WTC11 (cell line): Measurements from ENCODE around the gene PHF13. TPM values are rescaled to one million over a fixed set of nuclear protein-coding genes. Genes with fewer than 3 reads are reported as not detected.

ENCODE experiments used
- ATAC-seq: fragments of 200-7000 bp; cut with Tn5 transposase; 2 replicates; pipeline ENCODE4 v1.10.0; 2021; ENCODE audit warnings: mild to moderate bottlenecking, moderate library complexity
- CTCF ChIA-PET: fragments of 300-600 bp; sonication (Branson Sonifier 250); formaldehyde crosslinking; loops from one replicate; lab custom pipeline; 2021; ENCODE audit warnings: antibody characterized with exemption; lab: Charles Lee
- POLR2A ChIA-PET: fragments of 350-600 bp; sonication (Branson Sonifier 250); formaldehyde crosslinking; loops from one replicate; lab custom pipeline; 2021; ENCODE audit warnings: antibody characterized with exemption; lab: Charles Lee
- DNase-seq: peaks from one replicate; pipeline ENCODE4 v3.0.0; 2021; ENCODE audit warnings: low spot score
- H3K27ac Mint-ChIP-seq: 2 replicates; pipeline ENCODE4 v1.8.0; 2021; ENCODE audit warnings: mixed read lengths
- H3K27me3 Mint-ChIP-seq: 2 replicates; pipeline ENCODE4 v1.8.0; 2021; ENCODE audit warnings: low read depth, mild to moderate bottlenecking, moderate library complexity, mixed read lengths
- H3K36me3 Mint-ChIP-seq: 2 replicates; pipeline ENCODE4 v1.8.0; 2021; ENCODE audit warnings: mixed read lengths
- H3K4me1 Mint-ChIP-seq: 2 replicates; pipeline ENCODE4 v1.8.0; 2022; ENCODE audit warnings: mixed read lengths
- H3K4me3 Mint-ChIP-seq: 2 replicates; pipeline ENCODE4 v1.8.0; 2021; ENCODE audit warnings: mild to moderate bottlenecking, moderate library complexity, mixed read lengths
- H3K9me3 Mint-ChIP-seq: 2 replicates; pipeline ENCODE4 v1.8.0; 2021; ENCODE audit warnings: mixed read lengths
- ERG ChIP-seq: fragments of 250-450 bp; sonication (Bioruptor Pico); IDR thresholded peaks from 2 replicates; pipeline ENCODE4 v1.8.0; 2021; ENCODE audit warnings: mild to moderate bottlenecking
- total RNA-seq: library from RNA; stranded (reverse); gene quantifications from 3 replicates; pipeline ENCODE4 v1.2.3, GENCODE V29; 2021

Gene PHF13
- total RNA-seq, 1 experiment from 2014 or later = 39.6 TPM

DNA sequence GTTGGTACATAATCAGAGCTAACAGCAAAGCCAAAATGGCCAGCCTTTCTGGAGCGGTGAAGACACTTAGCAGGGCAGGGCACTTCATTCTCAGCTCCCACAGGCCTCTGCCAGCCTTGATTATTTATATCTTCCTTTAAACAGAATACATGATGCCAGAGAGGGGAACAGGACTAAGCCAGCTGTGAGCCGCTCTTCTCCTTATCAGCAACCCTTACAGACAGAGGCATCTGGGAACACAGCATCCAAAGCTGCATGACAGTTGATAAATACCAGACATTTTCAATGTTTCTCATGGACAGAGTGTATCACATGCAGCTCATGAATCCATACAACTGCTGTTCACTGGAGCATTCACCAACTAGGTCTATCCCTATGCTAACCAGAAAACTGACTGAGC, 59.0 kb downstream of the PHF13 start:
- no peaks in the 10 kb centered on the region for H3K4me1 Mint-ChIP-seq
- CTCF ChIA-PET = no interaction called here
- TF ChIP-seq ERG (CRISPR knock-in tag) = no peak
- TF ChIP-seq, all 79 proteins: peak for 0
- ATAC-seq = no peak
- Mint-ChIP-seq H3K9me3 (peaks cover 5% of the 10 kb centered on the region), H3K27ac (no peak overlapping the region; the same call in 1 of the 2 replicates), H3K36me3 (peaks cover 74% of the 10 kb centered on the region), H3K4me3 (no peak overlapping the region), H3K27me3 (no peaks in the 10 kb centered on the region)
- no peak for DNase-seq
- POLR2A ChIA-PET = no interaction called here

Other genes with a start within 250 kb of the PHF13 start
- gene ACOT7, start 220.0 kb upstream of the PHF13 start, total RNA-seq = 133 to 151 TPM (median 137 TPM) in 3 replicates
- gene HES2, start 193.8 kb upstream of the PHF13 start, total RNA-seq = 1.9 to 2.7 TPM (median 1.9 TPM) in 3 replicates
- 46.1 to 70.3 TPM (median 68.1 TPM) in 3 replicates for gene ESPN, start 189.0 kb upstream of the PHF13 start, total RNA-seq
- gene TNFRSF25, start 147.6 kb upstream of the PHF13 start, total RNA-seq = 19.5 to 26.1 TPM (median 22.6 TPM) in 3 replicates
- gene PLEKHG5, start 122.1 kb upstream of the PHF13 start, total RNA-seq = 27.5 to 32.0 TPM (median 30.8 TPM) in 3 replicates
- gene NOL9, start 59.2 kb upstream of the PHF13 start, total RNA-seq = 36.0 to 37.4 TPM (median 37.4 TPM) in 3 replicates
- gene TAS1R1, start 58.4 kb upstream of the PHF13 start, total RNA-seq = 0.11 to 0.16 TPM in 2 of 3 replicates, not detected in the other
- gene ZBTB48, start 33.7 kb upstream of the PHF13 start, total RNA-seq = 29.1 to 37.5 TPM (median 31.0 TPM) in 3 replicates
- gene KLHL21, start 10.9 kb upstream of the PHF13 start, total RNA-seq = 15.1 to 17.6 TPM (median 15.3 TPM) in 3 replicates
- 14.8 to 17.4 TPM (median 15.0 TPM) in 3 replicates for gene THAP3, start 11.1 kb downstream of the PHF13 start, total RNA-seq
- gene DNAJC11, start 88.1 kb downstream of the PHF13 start, total RNA-seq = 91.3 to 102 TPM (median 93.4 TPM) in 3 replicates
- 86.4 to 116 TPM (median 112 TPM) in 3 replicates for gene CAMTA1, start 171.7 kb downstream of the PHF13 start, total RNA-seq